HepG2 (cell line): Measurements from ENCODE around the gene VPS13C. TPM values are rescaled to one million over a fixed set of nuclear protein-coding genes. Genes with fewer than 3 reads are reported as not detected.

Experiments
- ATF7-NPFF ChIP-seq: sonication (generic); formaldehyde crosslinking; IDR thresholded peaks from 2 replicates; pipeline ENCODE4 v1.8.1; 2023; ENCODE audit warnings: mild to moderate bottlenecking, low read depth, missing genetic modification reagents, moderate library complexity
- CEBPB ChIP-seq: IDR thresholded peaks from 2 replicates; pipeline ENCODE4 v1.6.1; 2011; ENCODE audit warnings: low read depth, low read length, improper control_type of control experiment, borderline replicate concordance
- MZF1 ChIP-seq: sonication (generic); formaldehyde crosslinking; IDR thresholded peaks from 2 replicates; pipeline ENCODE4 v1.8.1; 2023; ENCODE audit warnings: mild to moderate bottlenecking, missing genetic modification reagents, borderline replicate concordance
- NAIF1 ChIP-seq: sonication (generic); formaldehyde crosslinking; IDR thresholded peaks from 2 replicates; pipeline ENCODE4 v1.5.0; 2020; ENCODE audit warnings: mild to moderate bottlenecking, missing genetic modification reagents, borderline replicate concordance
- NCOR1 ChIP-seq: fragments of 200-600 bp; sonication (generic); IDR thresholded peaks from 2 replicates; pipeline ENCODE4 v1.7.0; 2017; ENCODE audit warnings: antibody characterized with exemption, low read length, borderline replicate concordance
- ONECUT2 ChIP-seq: sonication (generic); formaldehyde crosslinking; IDR thresholded peaks from 2 replicates; pipeline ENCODE4 v1.4.0; 2020; ENCODE audit warnings: missing genetic modification reagents
- PAX8 ChIP-seq: sonication (generic); formaldehyde crosslinking; IDR thresholded peaks from 2 replicates; pipeline ENCODE4 v1.8.0; 2022; ENCODE audit warnings: mild to moderate bottlenecking, missing genetic modification reagents, borderline replicate concordance
- PCBP1 ChIP-seq: fragments of 200-400 bp; formaldehyde crosslinking; IDR thresholded peaks from 2 replicates; pipeline ENCODE4 v1.6.1; 2017; ENCODE audit warnings: mild to moderate bottlenecking, low read depth, low read length, borderline replicate concordance
- PHF8 ChIP-seq: sonication (generic); formaldehyde crosslinking; IDR thresholded peaks from 2 replicates; pipeline ENCODE4 v1.5.0; 2020; ENCODE audit warnings: missing genetic modification reagents
- SNRNP70 ChIP-seq: fragments of 200-400 bp; formaldehyde crosslinking; IDR thresholded peaks from 2 replicates; pipeline ENCODE4 v1.6.1; 2017; ENCODE audit warnings: mild to moderate bottlenecking, low read depth, low read length, moderate library complexity
- ZNF235 ChIP-seq: sonication (generic); formaldehyde crosslinking; IDR thresholded peaks from 2 replicates; pipeline ENCODE4 v1.8.1; 2023; ENCODE audit warnings: mild to moderate bottlenecking, missing genetic modification reagents, borderline replicate concordance
- ZNF44 ChIP-seq: sonication (generic); formaldehyde crosslinking; IDR thresholded peaks from 2 replicates; pipeline ENCODE4 v1.5.1; 2020; ENCODE audit warnings: mild to moderate bottlenecking, missing genetic modification reagents
- ZNF577 ChIP-seq: sonication (generic); formaldehyde crosslinking; IDR thresholded peaks from 2 replicates; pipeline ENCODE4 v1.4.0; 2020; ENCODE audit warnings: mild to moderate bottlenecking, low read depth, missing genetic modification reagents, borderline replicate concordance
- ZNF746 ChIP-seq: sonication (generic); formaldehyde crosslinking; IDR thresholded peaks from 2 replicates; pipeline ENCODE4 v1.8.0; 2022; ENCODE audit warnings: mild to moderate bottlenecking, missing genetic modification reagents
- ZNF768 ChIP-seq: sonication (generic); formaldehyde crosslinking; IDR thresholded peaks from 2 replicates; pipeline ENCODE4 v1.4.0; 2020; ENCODE audit warnings: missing genetic modification reagents
- ZNF770 ChIP-seq: sonication (generic); formaldehyde crosslinking; IDR thresholded peaks from 2 replicates; pipeline ENCODE4 v1.5.0; 2020; ENCODE audit warnings: mild to moderate bottlenecking, missing genetic modification reagents
- ZNF777 ChIP-seq: sonication (generic); formaldehyde crosslinking; IDR thresholded peaks from 2 replicates; pipeline ENCODE4 v1.4.0; 2020; ENCODE audit warnings: missing genetic modification reagents
- ZNF780A ChIP-seq: sonication (generic); formaldehyde crosslinking; IDR thresholded peaks from 2 replicates; pipeline ENCODE4 v1.8.0; 2022; ENCODE audit warnings: mild to moderate bottlenecking, missing genetic modification reagents, moderate library complexity
- ZNF790 ChIP-seq: sonication (generic); formaldehyde crosslinking; IDR thresholded peaks from 2 replicates; pipeline ENCODE4 v1.8.0; 2022; ENCODE audit warnings: missing genetic modification reagents, mild to moderate bottlenecking, borderline replicate concordance
- ZXDC ChIP-seq: sonication (generic); formaldehyde crosslinking; IDR thresholded peaks from 2 replicates; pipeline ENCODE4 v1.5.0; 2020; ENCODE audit warnings: mild to moderate bottlenecking, missing genetic modification reagents
- polyA plus RNA-seq, 8 experiments: library from polyadenylated mRNA; depleted of rRNA in 3 of 8; stranded (reverse) in 7 of 8; unstranded in 1 of 8; fragments of >200 nt; fragmentation: Illumina TruSeq in 4 of 8; extraction: Trizol in 4 of 8; gene quantifications; 2 replicates each; pipeline versions ENCODE4 v1.2.1 to v1.2.3, GENCODE V29; 2011 to 2016; ENCODE audit warnings: low read depth in 4 of 8, missing spikeins in 1 of 8, mixed read lengths in 1 of 8; ENCODE audit not compliant: insufficient read depth in 1 of 8
- total RNA-seq, 5 experiments: library from RNA; depleted of rRNA; stranded (reverse); fragments of >200 nt; fragmentation: Illumina TruSeq; extraction: Trizol; gene quantifications; 2 replicates each; pipeline ENCODE4 v1.2.3, GENCODE V29; 2016; ENCODE audit warnings: low read depth in 1 of 5
- TF ChIP-seq, protein P1 (sequence below): sonication (generic); formaldehyde crosslinking; IDR thresholded peaks from 2 replicates; pipeline ENCODE4 v1.5.0; 2020; ENCODE audit warnings: mild to moderate bottlenecking, missing genetic modification reagents, borderline replicate concordance
- TF ChIP-seq, protein P2 (sequence below): sonication (generic); formaldehyde crosslinking; IDR thresholded peaks from 2 replicates; pipeline ENCODE4 v1.5.0; 2020; ENCODE audit warnings: missing genetic modification reagents

VPS13C gene
- total and polyA plus RNA-seq, 2 of the 13 experiments (the other 11 are each of a cell fraction or from before 2014, with no cell fraction given): 10.9 to 26.8 TPM

DNA sequence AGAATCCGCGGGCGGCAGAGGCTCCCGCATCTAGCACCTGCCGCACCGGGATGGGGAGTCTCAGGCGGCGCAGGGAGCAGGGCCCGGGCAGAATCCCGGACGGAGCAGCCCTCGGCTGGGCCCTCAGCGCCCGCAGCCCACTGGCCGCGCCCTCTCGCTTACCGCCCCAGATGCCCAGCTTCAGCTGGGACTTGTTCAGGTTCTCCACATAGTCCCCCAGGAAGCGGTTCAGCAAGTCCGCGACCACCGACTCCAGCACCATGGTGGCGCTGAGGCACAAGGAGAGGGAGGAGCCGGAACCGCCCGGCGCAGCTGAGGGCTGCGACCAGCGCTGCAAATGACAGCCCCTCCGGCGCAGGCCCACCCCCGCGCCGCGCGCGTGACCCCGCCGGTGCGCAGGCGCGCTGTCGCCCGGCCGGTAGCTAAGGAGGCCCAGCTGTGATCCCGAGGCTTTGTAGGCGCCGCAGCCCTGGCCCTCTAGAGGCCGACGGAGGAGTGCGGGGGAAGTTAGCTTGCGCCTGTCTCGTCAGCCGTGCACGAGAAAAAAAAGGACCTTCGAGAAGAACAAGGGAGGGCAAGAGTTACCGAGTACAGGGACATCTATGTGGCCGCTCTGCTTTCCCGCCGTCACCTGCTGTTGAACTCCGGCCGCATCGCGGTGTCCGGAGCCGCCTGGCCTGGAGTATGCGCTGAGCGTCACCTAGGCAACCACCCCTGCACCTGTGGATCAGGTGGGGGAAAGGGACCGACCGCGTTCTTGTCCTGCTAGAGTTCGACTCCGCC, at the start of gene VPS13C (continued):
- TF ChIP-seq ZNF780A (CRISPR knock-in tag): no peak
- no peak for TF ChIP-seq PAX8 (CRISPR knock-in tag)
- TF ChIP-seq, protein P1, sequence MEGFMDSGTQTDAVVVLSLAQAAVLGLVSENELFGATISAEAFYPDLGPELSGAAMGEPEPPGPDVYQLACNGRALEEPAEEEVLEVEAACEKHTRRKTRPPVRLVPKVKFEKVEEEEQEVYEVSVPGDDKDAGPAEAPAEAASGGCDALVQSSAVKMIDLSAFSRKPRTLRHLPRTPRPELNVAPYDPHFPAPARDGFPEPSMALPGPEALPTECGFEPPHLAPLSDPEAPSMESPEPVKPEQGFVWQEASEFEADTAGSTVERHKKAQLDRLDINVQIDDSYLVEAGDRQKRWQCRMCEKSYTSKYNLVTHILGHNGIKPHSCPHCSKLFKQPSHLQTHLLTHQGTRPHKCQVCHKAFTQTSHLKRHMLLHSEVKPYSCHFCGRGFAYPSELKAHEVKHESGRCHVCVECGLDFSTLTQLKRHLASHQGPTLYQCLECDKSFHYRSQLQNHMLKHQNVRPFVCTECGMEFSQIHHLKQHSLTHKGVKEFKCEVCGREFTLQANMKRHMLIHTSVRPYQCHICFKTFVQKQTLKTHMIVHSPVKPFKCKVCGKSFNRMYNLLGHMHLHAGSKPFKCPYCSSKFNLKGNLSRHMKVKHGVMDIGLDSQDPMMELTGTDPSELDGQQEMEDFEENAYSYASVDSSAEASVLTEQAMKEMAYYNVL (CRISPR knock-in tag): peak; percentile 82; the same call in 1 of the 2 replicates
- no peak for TF ChIP-seq ZNF746 (CRISPR knock-in tag)
- TF ChIP-seq CEBPB: no peak
- no peak for TF ChIP-seq ONECUT2 (CRISPR knock-in tag)
- no peak for TF ChIP-seq MZF1 (CRISPR knock-in tag)
- peak; percentile 80 for TF ChIP-seq ZNF777 (CRISPR knock-in tag)
- no peak for TF ChIP-seq ZNF577 (CRISPR knock-in tag)
- TF ChIP-seq ATF7-NPFF (CRISPR knock-in tag): peak; percentile 59
- TF ChIP-seq PHF8 (CRISPR knock-in tag): peak; percentile 91
- TF ChIP-seq ZNF235 (CRISPR knock-in tag): no peak
- no peak; the same call in 1 of the 2 replicates for TF ChIP-seq ZNF44 (CRISPR knock-in tag)
- TF ChIP-seq ZXDC (CRISPR knock-in tag): 0 out of 2 replicates have a peak, but pooled peaks have one; percentile 22
- TF ChIP-seq ZNF768: peak; percentile 39
- no peak for TF ChIP-seq ZNF790 (CRISPR knock-in tag)
- no peak for TF ChIP-seq NAIF1 (CRISPR knock-in tag)
- TF ChIP-seq SNRNP70: no peak
- peak; percentile 84 for TF ChIP-seq ZNF770 (CRISPR knock-in tag)
- TF ChIP-seq NCOR1: no peak
- TF ChIP-seq, protein P2, sequence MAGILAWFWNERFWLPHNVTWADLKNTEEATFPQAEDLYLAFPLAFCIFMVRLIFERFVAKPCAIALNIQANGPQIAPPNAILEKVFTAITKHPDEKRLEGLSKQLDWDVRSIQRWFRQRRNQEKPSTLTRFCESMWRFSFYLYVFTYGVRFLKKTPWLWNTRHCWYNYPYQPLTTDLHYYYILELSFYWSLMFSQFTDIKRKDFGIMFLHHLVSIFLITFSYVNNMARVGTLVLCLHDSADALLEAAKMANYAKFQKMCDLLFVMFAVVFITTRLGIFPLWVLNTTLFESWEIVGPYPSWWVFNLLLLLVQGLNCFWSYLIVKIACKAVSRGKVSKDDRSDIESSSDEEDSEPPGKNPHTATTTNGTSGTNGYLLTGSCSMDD (CRISPR knock-in tag): no peak
- TF ChIP-seq PCBP1: no peak
